HepG2 (cell line): ENCODE results near the gene STRN3. TPM values are rescaled to one million over a fixed set of nuclear protein-coding genes. Genes with fewer than 3 reads are reported as not detected.
"Not testable (repeated sequence)": the region's sequence is repeated elsewhere in the genome, so short reads cannot be mapped to it uniquely, and the experiment has no call there.

Experiments used
- ATAC-seq: fragments of 200-7000 bp; cut with Tn5 transposase; 3 replicates; pipeline ENCODE4 v1.9.1; 2020; ENCODE audit warnings: mild to moderate bottlenecking, moderate library complexity
- BruUV-seq: library from RNA; stranded (reverse); fragments of 400-500 nt; replicated peaks from 2 replicates; lab custom pipeline; 2021; lab: Mats Ljungman, UMichigan
- CTCF ChIA-PET: fragments of 300-600 bp; formaldehyde crosslinking; extraction: SDS; loops from one replicate; lab custom pipeline; 2021; ENCODE audit warnings: low total read pairs, inconsistent platforms, low intra/inter-chr PET ratio; lab: Yijun Ruan, JAX
- POLR2A ChIA-PET: fragments of 350-600 bp; sonication (Branson Sonifier 250); formaldehyde crosslinking; loops from one replicate; lab custom pipeline; 2020; ENCODE audit warnings: antibody characterized with exemption, inconsistent platforms; lab: Yijun Ruan, JAX
- DNase-seq: peaks from one replicate; pipeline ENCODE4 v3.0.0-alpha.2; 2015; ENCODE audit warnings: low spot score
- FAIRE-seq: peaks from 3 replicates; lab custom pipeline; 2011; peaks lifted over from hg19 to GRCh38; lab: Jason Lieb, UNC
- H2AFZ ChIP-seq: one replicate; pipeline ENCODE4 v1.6.1; 2011; ENCODE audit warnings: low read length, inconsistent platforms
- H3K27ac ChIP-seq: fragments of 300-600 bp; 3 replicates; pipeline ENCODE4 v1.8.0; 2011; ENCODE audit warnings: mixed run types, mild to moderate bottlenecking, mixed read lengths, low read length, inconsistent platforms; ENCODE audit not compliant: insufficient read depth; ENCODE audit errors: extremely low read length
- H3K27me3 ChIP-seq, 2 experiments: fragments of 200-600 bp in 1 of 2; 2 replicates in 1 of 2; 3 replicates in 1 of 2; pipeline versions ENCODE4 v1.6.0 to v1.8.0; 2011; ENCODE audit warnings: low read length in 2 of 2, mild to moderate bottlenecking in 2 of 2, moderate library complexity in 2 of 2, inconsistent platforms in 1 of 2; ENCODE audit not compliant: insufficient read depth in 2 of 2, control insufficient read depth in 1 of 2
- H3K36me3 ChIP-seq, 2 experiments: fragments of 200-600 bp in 1 of 2; replicated peaks in 1 of 2; 2 replicates in 1 of 2; 3 replicates in 1 of 2; pipeline versions ENCODE4 v1.5.1 to v1.8.0; 2011; ENCODE audit warnings: low read length in 2 of 2, inconsistent platforms in 1 of 2; ENCODE audit not compliant: insufficient read depth in 2 of 2, control insufficient read depth in 1 of 2
- H3K4me1 ChIP-seq: 2 replicates; pipeline ENCODE4 v1.5.1; 2012; ENCODE audit warnings: low read length, inconsistent platforms; ENCODE audit not compliant: insufficient read depth
- H3K4me2 ChIP-seq: 2 replicates; pipeline ENCODE4 v1.6.0; 2011; ENCODE audit warnings: low read depth, low read length, inconsistent platforms
- H3K4me3 ChIP-seq, 3 experiments: fragments of 200-600 bp in 1 of 3; sonication (generic), shearing (Covaris generic) in 1 of 3; replicated peaks in 1 of 3; 2 replicates each; pipeline ENCODE4 v1.5.1; 2011 to 2016; ENCODE audit warnings: low read length in 3 of 3, inconsistent platforms in 2 of 3, low read depth in 2 of 3, mild to moderate bottlenecking in 2 of 3, control low read depth in 1 of 3, mixed read lengths in 1 of 3; ENCODE audit not compliant: insufficient read depth in 1 of 3
- H3K79me2 ChIP-seq: one replicate; pipeline ENCODE4 v1.6.1; 2011; ENCODE audit warnings: low read length, inconsistent platforms; ENCODE audit not compliant: insufficient read depth
- H3K9ac ChIP-seq: 2 replicates; pipeline ENCODE4 v1.6.0; 2011; ENCODE audit warnings: mild to moderate bottlenecking, low read depth, low read length, inconsistent platforms; ENCODE audit not compliant: insufficient read depth
- H3K9me3 ChIP-seq: 2 replicates; pipeline ENCODE4 v1.5.1; 2012; ENCODE audit warnings: mild to moderate bottlenecking, low read length
- H4K20me1 ChIP-seq: 2 replicates; pipeline ENCODE4 v1.6.0; 2011; ENCODE audit warnings: inconsistent platforms, mild to moderate bottlenecking, low read length, moderate library complexity; ENCODE audit not compliant: insufficient read depth
- HNF1A ChIP-seq, 2 experiments: sonication (generic) in 1 of 2; formaldehyde crosslinking in 1 of 2; IDR thresholded peaks; 2 replicates each; pipeline versions ENCODE4 v1.4.0 to v1.6.1; 2016 to 2020; ENCODE audit warnings: borderline replicate concordance in 1 of 2, low read depth in 1 of 2, mild to moderate bottlenecking in 1 of 2, missing genetic modification reagents in 1 of 2
- SP5 ChIP-seq: IDR thresholded peaks from 2 replicates; pipeline ENCODE4 v1.6.1; 2016; ENCODE audit warnings: low read depth, borderline replicate concordance
- ZNF362 ChIP-seq: sonication (generic); formaldehyde crosslinking; IDR thresholded peaks from 2 replicates; pipeline ENCODE4 v1.4.0; 2020; ENCODE audit warnings: missing genetic modification reagents, mild to moderate bottlenecking, borderline replicate concordance
- ZNF501 ChIP-seq: sonication (generic); formaldehyde crosslinking; IDR thresholded peaks from 2 replicates; pipeline ENCODE4 v1.5.1; 2020; ENCODE audit warnings: mild to moderate bottlenecking, moderate library complexity, missing genetic modification reagents
- ZNF572 ChIP-seq: sonication (generic); formaldehyde crosslinking; IDR thresholded peaks from 2 replicates; pipeline ENCODE4 v1.5.1; 2020; ENCODE audit warnings: mild to moderate bottlenecking, missing genetic modification reagents
- ZNF619 ChIP-seq: sonication (generic); formaldehyde crosslinking; IDR thresholded peaks from 2 replicates; pipeline ENCODE4 v1.4.0; 2020; ENCODE audit warnings: mild to moderate bottlenecking, missing genetic modification reagents
- ZNF678 ChIP-seq: sonication (generic); formaldehyde crosslinking; IDR thresholded peaks from 2 replicates; pipeline ENCODE4 v1.4.0; 2020; ENCODE audit warnings: mild to moderate bottlenecking, missing genetic modification reagents
- ZNF75D ChIP-seq: sonication (generic); formaldehyde crosslinking; IDR thresholded peaks from 2 replicates; pipeline ENCODE4 v1.8.1; 2023; ENCODE audit warnings: missing genetic modification reagents, mild to moderate bottlenecking, borderline replicate concordance
- WGBS: methylation state at CpG from one replicate; pipeline ENCODE4 v1.1.6; 2017; ENCODE audit warnings: low lambda C conversion rate; 5-methylcytosine and 5-hydroxymethylcytosine counted together
- in situ Hi-C: cut with HindIII; loops from 2 replicates; pipeline ENCODE4 v1.10.0; 2017; ENCODE audit warnings: low pct_unique_long_range_greater_than_20kb; ENCODE audit not compliant: extremely low pct_ligation_motif_present
- intact Hi-C: fragments of 100-400 bp; cut with micrococcal nuclease; formaldehyde crosslinking; loops from one replicate; pipeline ENCODE4 v1.10.0; 2022; ENCODE audit not compliant: unreplicated experiment
- polyA plus RNA-seq, 8 experiments: library from polyadenylated mRNA; depleted of rRNA in 3 of 8; stranded (reverse) in 7 of 8; unstranded in 1 of 8; fragments of >200 nt; fragmentation: Illumina TruSeq in 4 of 8; extraction: Trizol in 4 of 8; gene quantifications; 2 replicates each; pipeline versions ENCODE4 v1.2.1 to v1.2.3, GENCODE V29; 2011 to 2016; ENCODE audit warnings: low read depth in 4 of 8, missing spikeins in 1 of 8, mixed read lengths in 1 of 8; ENCODE audit not compliant: insufficient read depth in 1 of 8
- total RNA-seq, 5 experiments: library from RNA; depleted of rRNA; stranded (reverse); fragments of >200 nt; fragmentation: Illumina TruSeq; extraction: Trizol; gene quantifications; 2 replicates each; pipeline ENCODE4 v1.2.3, GENCODE V29; 2016; ENCODE audit warnings: low read depth in 1 of 5

Gene STRN3
- total and polyA plus RNA-seq, 2 of the 13 experiments (the other 11 are each of a cell fraction or from before 2014, with no cell fraction given), result 49.4 to 123 TPM

GRCh38 chr14:31062908-31063307 is 36.7 kb upstream of the STRN3 start:
- 87% methylated on average over 8 of the region's 8 CpGs for WGBS
- H3K4me2 ChIP-seq; H3K27me3 ChIP-seq; ATAC-seq; CTCF ChIA-PET; H3K9ac ChIP-seq; H3K79me2 ChIP-seq; H3K36me3 ChIP-seq; H4K20me1 ChIP-seq; H3K4me1 ChIP-seq; FAIRE-seq; H2AFZ ChIP-seq; DNase-seq; H3K27ac ChIP-seq; in situ Hi-C loops; H3K4me3 ChIP-seq; BruUV-seq; H3K9me3 ChIP-seq; intact Hi-C loops; TF ChIP-seq HNF1A (IDR thresholded peaks at IDR 0.05; ENCODE audit: low read depth): not testable (repeated sequence)
- peak; percentile 39; the same call in 1 of the 2 replicates for TF ChIP-seq ZNF362
- TF ChIP-seq ZNF619, result 0 out of 2 replicates have a peak, but pooled peaks have one; percentile 50
- peak; percentile 55; the same call in 1 of the 2 replicates for TF ChIP-seq ZNF501 (CRISPR knock-in tag)
- TF ChIP-seq HNF1A (CRISPR knock-in tag; IDR thresholded peaks at IDR 0.05; ENCODE audit: borderline replicate concordance), result 0 out of 2 replicates have a peak, but pooled peaks have one; percentile 23
- TF ChIP-seq ZNF572 (CRISPR knock-in tag), result 0 out of 2 replicates have a peak, but pooled peaks have one; percentile 68
- 0 out of 2 replicates have a peak, but pooled peaks have one; percentile 1 for TF ChIP-seq SP5
- TF ChIP-seq ZNF678 (CRISPR knock-in tag), result 0 out of 2 replicates have a peak, but pooled peaks have one; percentile 33
- TF ChIP-seq ZNF75D, result 0 out of 2 replicates have a peak, but pooled peaks have one; percentile 18
- POLR2A ChIA-PET, result interaction anchor here (1.0 kb wide), 1 partner anchor 37 kb away, joined by 5 read pairs; the partner anchor contains the start of gene STRN3
